ENCODE data around the gene E4F1. TPM values are rescaled to one million over a fixed set of nuclear protein-coding genes. Genes with fewer than 3 reads are reported as not detected.
"Not testable (repeated sequence)": the region's sequence is repeated elsewhere in the genome, so short reads cannot be mapped to it uniquely, and the experiment has no call there.

The E4F1 gene
- total and polyA plus RNA-seq, 9 donors = 0.58 to 26.2 (median 22.7) TPM

DNA sequence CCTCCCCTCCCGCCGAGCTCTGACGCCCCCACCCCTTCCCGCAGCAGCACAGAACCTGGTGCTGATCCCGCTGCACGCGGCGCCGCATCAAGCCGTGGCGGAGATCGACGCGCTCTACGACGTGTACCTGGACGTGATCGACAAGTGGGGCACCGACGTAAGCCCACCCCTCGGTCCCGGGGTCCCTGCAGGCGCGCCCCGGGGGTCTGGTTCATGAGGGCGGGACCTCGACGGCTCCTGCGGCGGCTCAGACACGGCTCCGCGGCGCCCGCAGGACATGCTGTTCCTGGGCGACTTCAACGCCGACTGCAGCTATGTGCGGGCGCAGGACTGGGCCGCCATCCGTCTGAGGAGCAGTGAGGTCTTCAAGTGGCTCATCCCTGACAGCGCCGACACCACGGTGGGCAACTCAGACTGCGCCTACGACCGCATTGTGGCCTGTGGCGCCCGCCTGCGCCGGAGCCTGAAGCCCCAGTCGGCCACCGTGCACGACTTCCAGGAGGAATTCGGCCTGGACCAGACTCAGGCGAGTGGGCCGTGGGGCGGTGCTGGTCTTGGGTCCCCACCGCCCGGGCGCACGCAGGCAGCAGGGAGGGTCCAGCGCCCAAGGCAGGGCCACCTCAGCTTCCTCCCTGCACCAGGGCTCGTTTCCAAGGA is 14.2 kb downstream of the E4F1 start:
- no peak overlapping the region for H3K4me3 ChIP-seq
- no peak for DNase-seq
- WGBS, 3 donors = 33 to 44% (median 39%) methylated on average over 41 to 65 of the region's 65 CpGs
- TF ChIP-seq, protein P1, sequence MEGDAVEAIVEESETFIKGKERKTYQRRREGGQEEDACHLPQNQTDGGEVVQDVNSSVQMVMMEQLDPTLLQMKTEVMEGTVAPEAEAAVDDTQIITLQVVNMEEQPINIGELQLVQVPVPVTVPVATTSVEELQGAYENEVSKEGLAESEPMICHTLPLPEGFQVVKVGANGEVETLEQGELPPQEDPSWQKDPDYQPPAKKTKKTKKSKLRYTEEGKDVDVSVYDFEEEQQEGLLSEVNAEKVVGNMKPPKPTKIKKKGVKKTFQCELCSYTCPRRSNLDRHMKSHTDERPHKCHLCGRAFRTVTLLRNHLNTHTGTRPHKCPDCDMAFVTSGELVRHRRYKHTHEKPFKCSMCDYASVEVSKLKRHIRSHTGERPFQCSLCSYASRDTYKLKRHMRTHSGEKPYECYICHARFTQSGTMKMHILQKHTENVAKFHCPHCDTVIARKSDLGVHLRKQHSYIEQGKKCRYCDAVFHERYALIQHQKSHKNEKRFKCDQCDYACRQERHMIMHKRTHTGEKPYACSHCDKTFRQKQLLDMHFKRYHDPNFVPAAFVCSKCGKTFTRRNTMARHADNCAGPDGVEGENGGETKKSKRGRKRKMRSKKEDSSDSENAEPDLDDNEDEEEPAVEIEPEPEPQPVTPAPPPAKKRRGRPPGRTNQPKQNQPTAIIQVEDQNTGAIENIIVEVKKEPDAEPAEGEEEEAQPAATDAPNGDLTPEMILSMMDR (IDR thresholded peaks at IDR 0.05) = no peak
- TF ChIP-seq POLR2A (IDR thresholded peaks at IDR 0.05) = no peak
- TF ChIP-seq EP300 (IDR thresholded peaks at IDR 0.05) = no peak
- H3K27me3 ChIP-seq = no peaks in the 10 kb centered on the region
- no peak overlapping the region for H3K27ac ChIP-seq
- H3K36me3 ChIP-seq = no peaks in the 10 kb centered on the region
- intact Hi-C loops (cut with DNase I) = no loop called here
- H3K9me3 ChIP-seq = peaks cover 0 to 3% of the 10 kb centered on the region in 2 donors
- H3K4me1 ChIP-seq (ENCODE audit: insufficient read depth) = peaks cover 7% of the 10 kb centered on the region

DNA sequence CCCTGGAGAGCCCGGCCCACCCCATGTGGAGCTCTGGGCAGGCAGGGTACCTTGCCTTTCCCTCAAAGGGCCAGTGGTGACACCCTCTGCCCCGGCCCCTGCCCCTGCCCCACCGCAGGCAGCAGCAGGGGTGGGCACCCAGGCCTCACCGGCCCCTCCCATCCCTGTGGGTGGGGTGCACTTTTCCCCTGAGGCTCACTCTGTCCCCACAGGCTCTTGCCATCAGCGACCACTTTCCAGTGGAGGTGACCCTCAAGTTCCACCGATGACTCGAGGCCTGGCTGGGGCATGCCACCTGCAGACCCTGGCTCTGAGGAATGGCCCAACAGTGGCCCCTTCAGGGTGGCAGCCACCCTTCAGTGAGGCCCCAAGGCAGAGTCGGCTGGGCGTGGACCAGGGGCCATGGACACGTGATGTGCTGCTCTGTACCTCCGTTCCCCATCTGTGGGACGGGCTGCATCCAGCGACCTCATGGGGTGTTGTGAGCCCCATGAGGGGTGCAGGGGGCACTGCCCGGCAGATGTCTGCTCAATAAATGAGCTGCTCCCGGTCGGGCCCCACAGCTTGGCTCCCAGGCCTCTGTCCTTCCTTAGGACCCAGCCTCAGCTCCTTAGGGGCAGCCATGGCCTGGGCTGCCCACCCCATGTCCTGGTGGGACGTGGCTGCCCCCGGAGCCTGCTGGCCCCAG is 14.9 kb downstream of the E4F1 start:
- Histone ChIP-seq H3K27ac (no peak overlapping the region), H3K4me3 (no peak overlapping the region), H3K4me1 (ENCODE audit: insufficient read depth) (peaks cover 7% of the 10 kb centered on the region), H3K9me3 (peaks cover 0 to 3% of the 10 kb centered on the region in 2 donors), H3K27me3 (no peaks in the 10 kb centered on the region), H3K36me3 (no peaks in the 10 kb centered on the region)
- WGBS, 3 donors = 64 to 69% (median 65%) methylated on average over 12 to 18 of the region's 18 CpGs
- intact Hi-C loops (cut with DNase I) = no loop called here
- TF ChIP-seq, protein P1 (IDR thresholded peaks at IDR 0.05) = no peak
- TF ChIP-seq EP300 (IDR thresholded peaks at IDR 0.05) = no peak
- no peak for DNase-seq

DNA sequence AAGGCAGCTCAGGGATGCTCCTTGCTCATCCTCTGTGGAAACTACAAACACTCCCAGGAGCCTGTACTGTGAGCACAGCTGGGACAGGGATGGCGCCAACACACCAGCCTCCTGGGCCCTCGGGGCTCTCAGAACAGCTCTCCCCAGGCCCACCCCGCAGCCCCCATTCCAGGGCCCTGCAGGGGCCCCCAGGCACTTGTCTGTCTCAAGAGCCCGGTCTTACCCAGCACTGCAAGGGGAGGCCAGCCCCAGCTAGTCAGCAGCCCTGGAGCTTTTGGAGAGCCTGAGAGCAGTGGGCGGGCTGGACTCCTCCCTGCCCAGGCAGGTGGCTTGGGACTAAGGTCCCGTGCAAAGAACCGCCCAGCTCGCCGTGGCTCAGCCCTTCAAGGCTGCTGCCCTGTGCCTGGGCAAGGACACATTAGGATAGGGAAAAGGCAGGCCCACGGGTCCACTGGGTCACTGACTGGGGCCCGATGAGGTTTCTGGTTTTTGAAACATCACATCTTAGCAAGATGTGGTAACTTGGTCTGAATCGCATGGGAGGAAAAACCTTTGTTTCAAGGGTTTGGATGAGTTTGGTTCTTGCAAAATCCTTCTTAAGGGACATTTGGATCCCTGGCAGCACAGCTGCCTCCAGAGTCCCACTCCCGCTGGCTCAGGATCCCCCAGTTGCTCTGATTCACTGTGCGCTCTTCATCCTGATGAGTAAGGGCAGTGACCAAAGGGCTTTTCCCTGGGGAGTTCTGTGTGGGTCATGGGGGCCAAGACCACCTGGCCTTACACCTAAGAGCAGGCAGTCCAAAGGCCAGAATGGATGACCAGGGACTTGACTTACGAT is 15.7 kb downstream of the E4F1 start:
- H3K4me3 ChIP-seq = no peak overlapping the region
- H3K27me3 ChIP-seq = no peaks in the 10 kb centered on the region
- intact Hi-C loops (cut with DNase I) = no loop called here
- no peaks in the 10 kb centered on the region for H3K36me3 ChIP-seq
- peaks cover 7% of the 10 kb centered on the region for H3K4me1 ChIP-seq (ENCODE audit: insufficient read depth)
- 64 to 78% (median 74%) methylated on average over 13 to 15 of the region's 15 CpGs for WGBS, 3 donors
- peaks cover 0 to 3% of the 10 kb centered on the region in 2 donors for H3K9me3 ChIP-seq
- TF ChIP-seq, protein P1 (IDR thresholded peaks at IDR 0.05) = no peak
- TF ChIP-seq POLR2A (IDR thresholded peaks at IDR 0.05) (no peak), EP300 (IDR thresholded peaks at IDR 0.05) (no peak)
- no peak for DNase-seq
- no peak overlapping the region for H3K27ac ChIP-seq

DNA sequence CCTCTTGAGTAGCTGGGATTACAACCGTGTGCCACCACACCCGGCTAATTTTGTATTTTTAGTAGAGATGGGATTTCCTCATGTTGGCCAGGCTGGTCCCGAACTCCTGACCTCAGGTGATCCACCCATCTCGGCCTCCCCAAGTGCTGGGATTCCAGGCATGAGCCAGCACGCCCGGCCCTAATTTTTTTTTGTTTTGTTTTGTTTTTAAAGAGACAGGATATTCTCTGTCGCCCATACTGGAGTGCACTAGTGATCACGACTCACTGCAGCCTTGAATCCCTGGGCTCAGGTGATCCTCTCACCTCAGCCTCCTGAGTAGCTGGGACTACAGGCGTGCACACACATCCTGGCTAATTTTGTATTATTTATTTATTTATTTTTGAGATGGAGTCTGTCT is 16.9 kb downstream of the E4F1 start:
- 74 to 77% (median 75%) methylated on average over 9 of the region's 9 CpGs for WGBS, 3 donors
- H3K27ac ChIP-seq; H3K27me3 ChIP-seq; intact Hi-C loops (cut with DNase I); H3K4me1 ChIP-seq (ENCODE audit: insufficient read depth); H3K4me3 ChIP-seq; H3K9me3 ChIP-seq; H3K36me3 ChIP-seq; DNase-seq: not testable (repeated sequence)
